ENCODE results near the gene NPHP4.
A peak's percentile ranks its signal among the peaks of the same experiment; 100 is the strongest.

NPHP4 gene

DNA sequence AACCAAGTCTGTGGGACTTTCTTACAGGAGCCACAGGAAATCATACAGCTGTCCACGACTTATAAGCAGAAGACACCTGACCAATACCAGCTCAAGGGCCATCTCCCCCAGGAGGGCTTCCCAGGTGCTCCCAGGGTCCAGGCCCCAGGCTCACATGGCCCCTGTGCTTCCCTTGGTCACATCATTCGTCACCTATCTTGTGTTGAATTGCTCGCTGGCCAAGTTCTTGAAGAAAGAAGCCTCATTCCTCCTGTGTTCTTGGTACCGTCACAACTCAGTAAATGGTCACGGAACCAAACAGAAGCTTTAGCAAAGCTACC lies 3.0 kb downstream of the NPHP4 start:
- no peak for DNase-seq

DNA sequence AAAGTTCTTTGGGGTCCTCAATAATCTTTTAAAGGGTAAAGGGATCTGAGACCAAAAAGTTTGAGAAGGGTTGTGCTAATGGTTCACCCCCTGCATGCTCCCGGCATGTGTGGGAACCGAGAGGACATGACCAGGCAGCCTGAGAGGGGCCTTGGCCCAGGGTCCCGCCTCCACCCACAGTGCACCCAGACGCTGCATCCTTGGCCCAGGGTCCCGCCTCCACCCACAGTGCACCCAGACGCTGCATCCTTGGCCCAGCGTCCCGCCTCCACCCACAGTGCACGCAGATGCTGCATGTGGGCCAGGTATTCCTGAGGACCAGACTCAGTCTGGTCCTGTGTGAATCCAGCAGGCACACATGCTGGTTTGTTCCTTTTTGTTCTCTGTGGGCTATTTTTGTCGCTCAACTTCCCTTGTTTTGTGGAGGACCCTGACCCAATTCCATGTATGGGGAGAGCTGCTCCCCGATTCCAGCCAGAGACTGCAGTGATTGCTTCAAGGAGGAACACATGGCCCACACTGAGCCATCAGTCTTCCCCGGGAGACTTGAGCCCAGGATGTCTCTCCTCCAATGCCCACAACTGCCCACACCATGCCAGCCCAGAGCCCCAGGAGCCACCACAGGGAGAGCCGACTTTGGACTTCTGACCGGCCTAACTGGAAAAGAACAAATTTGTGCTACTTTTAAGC lies 3.5 kb downstream of the NPHP4 start:
- DNase-seq = no peak

DNA sequence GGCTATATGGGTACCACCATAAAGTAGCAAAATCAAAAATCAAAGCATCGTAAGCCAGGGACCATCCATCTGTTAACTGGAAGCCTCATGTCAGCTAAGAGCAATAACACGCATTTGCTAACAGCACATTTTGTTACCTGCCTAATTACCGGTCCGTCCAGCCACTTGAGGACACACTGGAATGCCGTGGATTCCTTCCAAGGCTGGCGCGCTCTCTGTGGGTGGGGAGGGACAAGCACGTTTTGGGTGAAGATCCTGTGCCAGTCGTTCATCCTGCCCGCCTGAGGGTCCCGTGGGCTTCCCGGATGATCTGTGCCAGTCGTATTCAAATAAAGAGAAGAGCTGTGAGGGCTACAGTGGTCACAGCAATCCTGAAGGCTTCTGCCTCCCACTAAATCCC lies 6.2 kb downstream of the NPHP4 start:
- DNase-seq = no peak

DNA sequence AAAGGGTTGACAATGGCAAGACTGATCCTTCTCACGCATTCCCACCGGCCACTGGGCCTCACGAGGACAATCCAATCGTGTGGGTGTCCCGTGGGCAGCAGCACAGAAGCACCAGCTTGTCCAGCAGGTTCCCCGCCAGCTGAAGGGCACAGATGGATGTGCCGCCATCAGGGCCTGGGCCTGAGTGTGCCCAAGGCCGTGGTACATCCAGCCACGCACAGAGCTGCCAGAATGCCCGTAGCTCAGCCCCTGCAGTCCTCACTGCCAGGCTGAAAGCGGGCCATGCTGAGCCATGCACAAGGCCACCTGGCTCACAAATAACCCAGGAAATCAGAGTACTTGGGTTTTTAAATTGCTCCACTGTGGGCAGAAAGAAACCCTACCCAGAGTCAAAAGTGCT lies 7.0 kb downstream of the NPHP4 start:
- DNase-seq = no peak

DNA sequence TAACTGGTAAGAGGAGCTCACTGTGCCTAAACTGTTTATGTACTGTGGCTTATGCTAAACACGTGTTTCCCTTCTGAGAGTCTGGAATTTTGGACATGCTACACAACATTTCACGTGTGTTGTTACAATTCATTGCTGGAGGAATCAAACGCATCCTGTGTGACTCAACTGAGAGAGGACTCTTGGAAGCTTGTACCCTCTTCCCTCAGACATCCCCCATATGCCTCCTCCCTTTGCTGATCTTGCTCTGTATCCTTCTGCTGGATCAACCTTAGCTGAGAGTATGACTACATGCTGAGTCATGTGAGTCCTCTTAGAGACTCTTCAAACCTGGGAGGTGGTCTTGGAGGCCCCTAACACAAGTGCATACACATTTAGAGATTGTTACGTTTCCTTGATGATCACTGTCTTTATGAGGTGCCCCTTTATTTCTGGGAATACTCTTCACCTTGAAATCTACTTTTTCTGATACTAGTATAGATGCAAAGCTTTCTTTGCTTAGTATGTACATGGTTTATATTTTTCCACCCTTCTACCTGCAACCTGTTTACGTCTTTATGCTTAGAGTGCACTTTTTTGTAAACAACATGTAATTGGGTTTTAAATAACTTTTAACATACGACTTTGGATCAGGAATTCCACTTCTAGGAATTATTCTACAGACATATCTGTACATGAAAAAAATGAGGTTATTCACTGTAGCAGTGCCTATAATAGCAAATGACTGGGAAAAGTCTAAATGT lies 8.7 kb downstream of the NPHP4 start:
- no peak for DNase-seq

DNA sequence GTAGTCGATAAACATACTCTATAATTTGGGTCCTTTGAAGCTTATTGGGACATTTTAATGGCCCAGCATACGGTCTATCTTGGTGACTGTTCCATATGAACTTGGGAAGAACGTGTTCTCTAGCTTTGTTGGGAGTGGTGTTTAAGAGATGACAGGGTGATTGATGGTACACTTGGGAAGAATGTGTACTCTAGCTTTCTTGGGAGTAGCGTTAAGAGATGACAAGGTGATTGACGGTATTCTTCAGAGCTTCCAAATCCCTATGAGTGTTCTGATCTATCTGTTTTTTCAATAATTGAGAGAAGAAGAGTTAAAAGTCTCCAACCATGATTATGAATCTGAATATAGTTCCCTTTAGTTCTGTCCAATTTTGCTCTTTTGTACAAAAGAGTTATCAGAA lies 9.4 kb downstream of the NPHP4 start:
- DNase-seq = no peak

DNA sequence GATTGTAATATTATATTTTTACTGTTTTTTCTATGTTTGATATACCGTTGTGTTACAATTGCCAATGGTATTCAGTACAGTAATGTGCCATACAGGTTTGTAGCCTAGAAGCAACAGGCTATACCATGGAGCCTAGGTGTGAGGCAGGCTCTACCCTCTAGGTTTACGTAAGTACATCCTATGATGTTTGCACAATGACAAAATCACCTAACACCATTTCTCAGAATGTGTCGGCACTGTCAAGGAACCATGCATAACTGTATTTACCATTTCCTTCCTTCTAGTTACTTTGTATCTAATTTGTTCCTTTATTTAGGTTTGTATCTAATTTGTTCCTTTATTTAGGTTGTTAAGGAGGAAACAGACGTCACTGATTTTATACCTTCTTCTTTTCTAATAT lies 9.9 kb downstream of the NPHP4 start:
- no peak for DNase-seq

DNA sequence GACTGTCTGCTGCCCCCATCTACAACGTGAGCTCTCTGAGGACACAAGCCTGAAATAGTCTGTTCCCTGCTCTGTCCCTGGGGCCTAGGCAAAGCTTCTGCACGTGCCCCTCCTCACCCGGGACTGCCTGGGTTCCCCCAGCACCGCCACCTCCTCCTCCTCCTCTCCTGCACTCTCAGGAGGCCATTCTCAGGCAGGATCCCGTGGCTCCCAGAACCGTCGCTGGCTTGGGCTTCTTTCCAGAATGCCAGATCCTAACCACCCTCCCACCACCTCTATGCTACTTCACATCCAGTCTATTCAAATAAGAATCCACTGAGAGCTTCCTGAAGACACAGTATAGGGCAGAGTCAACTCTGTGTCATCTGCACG lies 11.2 kb downstream of the NPHP4 start:
- DNase-seq = no peak

DNA sequence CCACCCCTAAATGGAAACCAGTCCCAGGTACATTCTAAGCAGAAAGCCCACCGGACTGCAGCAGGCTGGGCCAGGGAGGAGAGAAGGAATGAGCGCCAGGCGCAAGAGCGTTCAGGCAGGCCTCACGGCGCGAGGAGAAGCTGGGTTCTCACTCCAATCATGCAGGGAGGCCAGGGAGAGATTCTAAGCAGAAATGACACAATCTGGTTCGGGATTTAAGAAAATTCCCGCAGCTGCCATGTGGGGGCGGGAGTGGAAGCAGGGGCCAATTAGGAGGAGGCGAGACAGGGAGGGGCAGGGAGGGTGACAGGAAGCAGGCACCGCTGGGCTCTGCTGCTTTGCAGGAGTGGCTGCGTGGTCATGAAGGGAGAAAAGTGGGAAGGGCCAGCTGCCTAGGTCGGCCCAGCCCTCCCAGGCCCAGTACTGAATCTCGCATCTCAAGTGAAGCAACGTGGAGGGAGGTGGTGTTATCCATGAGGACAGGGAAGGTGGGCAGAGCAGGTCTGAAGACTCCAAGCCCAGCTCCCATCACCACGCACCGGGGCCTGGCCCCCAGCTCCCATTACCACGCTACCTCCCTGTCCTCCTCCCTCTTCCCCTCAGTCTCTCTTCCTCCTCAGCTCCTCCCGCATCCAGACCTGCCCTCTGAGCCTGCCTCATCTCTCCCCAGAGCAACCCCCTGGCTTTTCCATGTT lies 11.8 kb downstream of the NPHP4 start:
- peak; percentile 68 for DNase-seq

DNA sequence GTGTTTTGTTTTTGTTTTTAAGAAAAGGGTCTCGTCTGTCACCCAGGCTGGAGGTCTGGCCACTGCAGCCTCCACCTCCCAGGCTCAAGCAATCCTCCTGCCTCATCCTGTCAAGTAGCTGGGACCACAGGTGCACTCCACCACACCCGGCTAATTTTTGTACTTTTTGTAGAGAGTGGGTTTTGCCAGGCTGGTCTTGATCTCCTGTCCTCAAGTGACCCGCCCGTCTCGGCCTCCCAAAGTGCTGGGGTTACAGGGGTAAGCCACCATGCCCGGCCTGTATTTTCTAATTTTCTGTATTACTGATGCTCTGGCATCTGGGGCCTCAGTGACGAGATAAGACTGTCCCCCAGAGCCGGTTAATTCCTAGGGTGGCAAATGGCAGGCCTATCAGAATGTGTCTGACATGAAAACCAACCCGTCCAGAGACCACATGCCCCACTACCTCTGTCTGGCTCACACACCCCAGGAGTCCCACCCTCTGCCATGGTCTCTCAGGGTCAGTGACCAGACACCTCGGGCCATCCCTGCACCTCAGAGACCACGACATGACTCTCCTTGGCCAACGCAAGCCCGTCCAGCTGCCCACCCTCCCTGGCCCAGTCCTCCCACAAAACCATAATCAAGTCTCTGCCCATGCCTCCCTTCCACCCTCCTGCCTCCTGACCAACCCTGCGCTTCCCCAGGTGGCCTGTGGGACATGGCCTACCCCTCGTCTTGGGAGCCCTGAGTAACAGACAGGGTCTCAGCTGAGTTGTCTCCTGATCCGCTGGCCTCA lies 12.5 kb downstream of the NPHP4 start:
- no peak for DNase-seq

DNA sequence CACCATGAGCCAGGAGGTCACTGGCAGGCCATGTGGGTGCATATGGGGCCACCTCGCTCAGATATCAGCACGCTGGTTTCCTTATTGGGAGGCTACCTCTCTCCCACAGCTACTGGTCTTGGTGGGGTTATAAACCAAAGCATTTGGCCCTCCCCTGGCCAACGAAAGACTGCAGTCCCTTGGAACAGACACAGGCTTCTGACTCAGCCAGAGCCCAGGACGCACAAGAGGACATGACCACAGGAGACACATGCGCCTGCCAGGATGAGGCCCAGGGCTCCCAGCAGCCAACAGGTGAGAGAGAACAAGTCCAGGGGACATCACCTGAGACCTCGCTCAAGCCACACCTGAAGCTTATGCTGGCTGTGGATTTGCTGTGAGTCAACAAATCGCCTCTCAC lies 13.8 kb downstream of the NPHP4 start:
- no peak for DNase-seq

DNA sequence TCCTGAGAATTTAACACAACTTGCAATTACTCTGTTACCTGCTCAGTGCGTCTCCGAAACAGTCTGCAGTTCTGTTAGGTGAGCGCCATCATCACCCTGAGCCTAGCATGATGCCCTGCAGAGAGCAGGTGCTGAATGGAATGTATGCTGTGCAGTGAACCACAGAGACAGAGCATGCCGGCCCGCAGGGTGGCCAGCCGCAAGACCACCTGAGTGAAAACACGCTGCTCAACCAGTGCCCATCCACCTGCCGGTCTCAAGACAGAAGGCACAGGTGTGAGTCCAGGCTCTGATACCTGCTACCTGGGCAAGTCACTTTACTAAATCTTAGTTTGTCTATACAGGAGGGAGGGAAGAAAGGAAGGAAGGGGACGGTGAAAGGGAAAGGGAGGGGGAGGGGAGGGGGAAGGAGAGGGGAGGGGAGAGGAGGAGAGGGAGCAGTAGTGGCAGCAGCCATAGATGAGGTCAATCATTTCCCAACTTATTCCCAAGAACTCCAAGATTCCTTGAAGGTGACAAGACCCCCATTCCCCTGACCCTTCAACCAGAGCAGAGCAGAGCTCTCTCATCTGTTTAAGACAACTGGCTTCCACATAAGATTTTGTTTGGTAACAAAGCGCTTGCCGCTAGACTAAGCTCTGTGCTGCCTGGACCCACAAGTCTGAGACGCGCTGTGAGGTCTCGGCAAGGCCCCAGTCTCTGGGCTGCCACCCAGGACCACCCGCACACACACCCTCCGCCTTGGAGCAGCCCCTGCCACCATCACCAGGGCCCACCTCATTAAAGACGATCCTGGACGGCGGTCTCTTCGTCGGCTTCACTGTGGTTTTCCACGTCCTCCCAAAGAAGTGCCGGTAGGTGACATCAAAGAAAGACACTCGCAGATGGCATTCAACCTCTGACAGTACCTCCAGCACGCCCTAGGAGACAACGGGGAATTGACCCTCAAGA lies 14.5 kb downstream of the NPHP4 start:
- DNase-seq = no peak

DNA sequence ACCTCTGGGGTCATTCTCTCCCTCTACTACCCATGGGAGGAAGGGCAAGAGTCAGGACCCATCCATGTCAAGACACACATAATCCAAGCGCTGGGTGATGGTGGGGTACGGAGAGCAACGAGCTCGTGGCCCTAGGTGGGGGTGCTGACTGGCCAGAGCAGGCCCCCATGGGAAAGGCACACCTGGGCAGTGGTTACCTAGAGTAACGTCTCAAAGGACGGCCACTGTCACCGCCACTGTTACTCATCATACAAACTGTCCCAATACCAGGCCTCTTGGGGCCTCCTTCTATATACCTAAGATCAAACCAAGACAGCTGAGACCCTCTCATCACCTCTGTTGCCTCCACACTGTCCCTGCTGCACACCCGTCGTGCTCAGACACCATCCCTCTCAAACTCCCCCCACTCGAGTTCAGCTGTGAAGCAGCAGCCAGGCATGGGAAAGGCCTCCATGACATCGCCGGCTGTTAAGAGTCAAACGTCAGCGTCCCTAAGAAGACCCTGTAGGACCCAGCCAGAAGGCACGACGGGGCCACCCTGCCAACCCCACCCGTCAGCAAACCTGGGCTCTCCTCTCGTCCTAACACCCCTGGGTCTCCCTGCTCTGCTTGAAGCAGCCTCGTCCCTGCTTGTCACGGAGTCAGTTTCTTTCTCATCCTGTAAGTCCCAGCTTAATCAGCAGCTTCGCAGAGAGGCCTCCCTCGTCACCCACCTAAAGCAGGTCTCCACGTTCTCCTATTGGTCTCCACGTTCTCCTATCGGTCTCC lies 15.3 kb downstream of the NPHP4 start:
- no peak for DNase-seq

DNA sequence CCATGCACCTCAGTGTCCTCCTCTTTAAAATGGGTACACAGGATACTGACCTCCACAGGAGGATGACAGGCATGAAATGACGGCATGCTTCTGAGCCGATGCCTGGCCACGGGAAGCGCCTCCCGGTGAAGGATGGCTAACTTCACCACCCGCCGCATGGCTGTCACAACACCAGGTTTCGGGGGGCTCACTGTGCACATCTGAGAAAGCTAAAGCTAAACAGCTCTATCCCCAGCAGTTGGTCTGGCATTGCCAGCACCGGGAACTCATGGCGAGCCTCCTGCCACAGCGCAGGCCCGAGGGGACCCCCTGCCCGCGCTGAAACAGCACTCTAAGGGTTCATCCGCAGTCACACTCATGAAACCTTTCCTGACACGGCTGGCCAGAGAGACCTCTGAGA lies 16.0 kb downstream of the NPHP4 start:
- no peak for DNase-seq

DNA sequence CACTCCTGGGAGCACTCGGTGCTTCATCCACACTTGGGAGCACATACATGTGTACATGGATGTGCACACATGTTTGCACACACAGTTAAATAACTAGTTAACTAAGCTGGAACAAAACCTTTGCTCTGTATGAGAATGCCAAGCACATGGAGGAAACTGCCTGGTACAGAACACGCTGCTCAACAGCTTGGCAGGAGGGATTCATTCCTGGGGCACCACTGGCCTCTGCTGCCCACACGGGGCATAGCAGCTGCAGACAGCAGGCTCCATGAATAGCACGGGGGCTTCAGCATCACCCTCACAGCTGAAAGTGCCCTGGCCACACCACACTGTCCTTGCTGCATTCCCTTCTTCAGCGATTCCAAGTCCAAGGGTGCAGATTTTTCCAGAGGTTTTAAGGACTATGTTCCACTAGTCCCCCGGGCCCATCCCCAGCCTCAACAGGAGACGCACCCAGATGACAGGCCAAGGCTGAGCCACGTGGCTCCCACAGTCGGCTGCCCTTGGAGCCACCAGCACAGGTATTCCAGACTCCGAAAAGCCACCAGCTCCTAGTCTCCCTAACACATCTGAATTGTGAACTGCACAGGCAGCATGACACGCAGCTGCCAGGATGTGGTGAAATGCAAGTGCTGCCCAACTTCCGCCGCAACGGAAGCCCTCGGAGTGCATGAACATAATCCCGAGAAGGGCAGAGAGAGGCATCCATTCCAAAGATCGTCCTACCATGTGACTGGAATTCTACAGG lies 16.9 kb downstream of the NPHP4 start:
- peak; percentile 71 for DNase-seq

DNA sequence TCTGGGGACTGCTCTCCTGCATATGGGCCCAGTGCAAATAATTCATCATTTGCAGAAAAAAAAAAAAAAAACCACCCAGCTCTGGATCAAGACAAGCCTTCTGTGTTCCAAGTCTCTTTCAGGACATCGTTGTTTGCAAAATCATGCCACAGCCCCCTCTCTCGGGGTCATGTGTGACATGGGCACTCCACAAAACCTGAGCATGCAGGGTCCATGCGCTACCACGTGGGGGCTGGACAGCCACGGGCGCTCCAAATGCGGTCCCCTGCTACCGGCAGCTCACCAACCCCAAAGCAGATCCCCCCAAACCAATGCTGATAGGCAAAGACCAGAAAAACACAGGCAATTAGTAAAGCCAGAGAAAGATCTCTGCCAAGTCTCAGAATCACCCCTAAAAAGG lies 17.6 kb downstream of the NPHP4 start:
- no peak for DNase-seq

DNA sequence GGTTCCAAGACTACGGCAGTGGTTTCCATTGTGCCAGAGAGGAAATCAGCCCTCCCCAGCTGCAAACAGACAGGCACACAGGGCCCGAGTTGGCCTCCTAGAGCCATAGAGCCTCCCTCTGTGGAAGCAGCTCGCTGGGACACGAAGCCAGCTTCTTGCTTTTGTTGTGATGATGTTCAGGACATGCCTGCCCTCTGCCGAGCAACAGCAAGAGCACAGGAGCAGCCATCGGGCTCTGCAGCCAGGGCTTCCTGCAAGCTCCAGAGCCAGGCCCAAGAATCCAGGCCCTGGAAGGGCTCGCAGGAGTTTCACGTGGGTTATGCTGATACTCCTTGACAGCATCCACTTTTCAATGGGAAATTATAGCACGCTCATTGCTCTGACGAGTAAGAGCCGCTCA lies 18.5 kb downstream of the NPHP4 start:
- DNase-seq = no peak

DNA sequence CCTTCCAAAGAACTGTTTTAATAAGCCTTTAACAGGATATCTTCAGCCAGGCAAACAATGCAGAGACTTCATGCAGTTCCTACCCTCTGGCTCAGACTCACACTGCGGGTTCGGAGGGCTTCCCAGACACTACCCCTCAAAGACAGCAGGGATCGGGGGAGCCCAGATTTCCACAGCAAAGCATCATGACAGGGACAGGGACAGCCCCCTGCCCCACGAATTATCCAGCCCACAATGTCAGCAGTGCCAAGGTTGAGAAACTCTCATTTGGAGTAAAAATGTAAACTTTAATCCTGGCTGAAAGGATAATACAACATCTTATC lies 20.1 kb downstream of the NPHP4 start:
- no peak for DNase-seq

DNA sequence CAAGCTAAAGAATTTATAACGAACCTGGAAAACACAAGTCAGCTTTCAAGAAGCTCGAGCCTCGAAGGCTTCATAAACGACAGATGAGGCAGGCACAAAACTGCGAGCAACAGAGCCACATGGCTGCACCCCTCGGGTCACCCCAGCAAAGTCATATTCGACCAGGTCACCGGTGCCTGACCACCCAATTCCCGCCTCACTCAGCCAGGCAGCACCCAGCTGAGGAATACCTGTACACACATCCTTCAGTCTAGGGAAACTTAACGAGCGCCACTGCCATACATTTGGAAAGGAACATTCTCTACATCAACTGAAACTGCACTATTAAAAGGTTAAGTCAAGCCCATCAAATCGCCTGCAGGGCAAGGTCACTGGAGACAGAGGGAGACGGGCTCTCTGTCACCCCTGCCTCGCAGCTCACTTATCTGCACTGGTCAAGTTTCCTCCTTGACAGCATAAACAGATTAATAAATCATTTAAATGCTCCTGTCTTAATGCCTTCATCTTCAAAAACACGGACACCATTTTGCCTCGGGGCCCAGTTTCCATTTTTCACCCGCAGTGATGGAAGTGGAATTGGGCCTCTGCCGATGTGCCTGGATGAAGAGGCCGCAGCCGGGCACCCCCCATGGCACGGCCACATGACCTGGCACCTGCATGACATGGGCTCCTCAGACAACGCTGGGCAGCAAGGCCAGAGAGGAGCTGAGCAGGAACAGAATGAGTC lies 20.6 kb downstream of the NPHP4 start:
- no peak for DNase-seq

DNA sequence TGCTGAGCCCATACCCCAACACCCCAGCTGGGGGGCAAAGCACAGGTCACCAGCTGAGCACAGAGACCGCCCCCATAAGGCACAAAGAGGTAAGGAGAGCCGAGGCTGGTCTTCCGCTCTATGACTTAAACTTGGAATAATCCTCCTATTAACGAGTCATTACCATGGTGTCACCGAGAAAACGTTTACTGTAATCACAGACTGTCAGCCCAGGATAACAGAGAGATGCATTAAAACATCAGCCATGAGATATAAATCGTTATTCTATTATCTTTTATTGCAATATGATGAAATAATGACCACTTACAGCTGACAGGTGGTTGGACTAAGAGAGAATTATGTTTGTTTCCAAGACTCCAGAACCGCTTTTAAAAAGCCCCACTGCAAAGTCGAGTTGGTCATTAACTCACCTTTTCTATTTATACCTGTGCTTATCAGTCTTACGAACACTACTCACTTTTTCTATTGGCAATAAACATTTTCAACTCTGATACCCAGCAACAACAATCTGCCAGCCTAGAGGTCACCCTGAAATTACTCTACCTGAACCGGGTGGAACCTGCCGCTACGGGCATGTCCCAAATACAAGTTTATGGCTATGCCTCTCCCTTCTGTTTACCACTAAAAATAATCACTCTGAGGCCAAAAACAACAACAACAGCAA lies 21.5 kb downstream of the NPHP4 start:
- no peak for DNase-seq

All from right hindlimb (tissue), 1 donor.